ENCODE data around the gene SERINC3. TPM values are rescaled to one million over a fixed set of nuclear protein-coding genes. Genes with fewer than 3 reads are reported as not detected.

Gene SERINC3
- total RNA-seq, 2 donors from 2014 or later, result 85.6 to 100.0 TPM

DNA sequence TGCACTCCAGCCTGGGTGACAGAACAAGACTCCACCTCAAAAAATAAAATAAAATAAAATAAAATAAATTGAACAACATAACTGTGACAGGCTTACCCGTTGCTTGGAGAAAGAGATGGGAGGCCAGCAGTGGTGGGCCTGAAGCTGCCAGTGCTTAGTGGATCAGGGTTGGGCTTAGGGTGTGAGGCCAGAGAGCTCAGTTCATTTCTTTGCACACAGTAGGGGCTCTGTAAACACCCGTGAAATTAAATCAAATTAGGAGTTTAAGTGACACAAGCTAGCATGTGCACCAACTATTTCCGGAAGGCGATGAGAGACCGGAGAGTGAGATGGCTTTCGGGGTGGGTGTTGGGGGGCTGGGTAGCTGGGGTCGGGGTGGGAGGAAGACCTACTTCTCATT, 72.0 kb downstream of the SERINC3 start:
- H3K27ac Mint-ChIP-seq, result no peak overlapping the region
- H3K36me3 Mint-ChIP-seq (ENCODE audit: insufficient read depth in 2 of 2), result no peaks in the 10 kb centered on the region
- H3K4me1 Mint-ChIP-seq (ENCODE audit: low read depth), result no peaks in the 10 kb centered on the region
- no peaks in the 10 kb centered on the region for H3K9me3 Mint-ChIP-seq
- H3K27me3 Mint-ChIP-seq (ENCODE audit: low read depth), result no peaks in the 10 kb centered on the region
- H3K4me3 Mint-ChIP-seq, result no peak overlapping the region
- DNase-seq (no peak), ATAC-seq (replicated peaks in 1 of 2) (no peak)

DNA sequence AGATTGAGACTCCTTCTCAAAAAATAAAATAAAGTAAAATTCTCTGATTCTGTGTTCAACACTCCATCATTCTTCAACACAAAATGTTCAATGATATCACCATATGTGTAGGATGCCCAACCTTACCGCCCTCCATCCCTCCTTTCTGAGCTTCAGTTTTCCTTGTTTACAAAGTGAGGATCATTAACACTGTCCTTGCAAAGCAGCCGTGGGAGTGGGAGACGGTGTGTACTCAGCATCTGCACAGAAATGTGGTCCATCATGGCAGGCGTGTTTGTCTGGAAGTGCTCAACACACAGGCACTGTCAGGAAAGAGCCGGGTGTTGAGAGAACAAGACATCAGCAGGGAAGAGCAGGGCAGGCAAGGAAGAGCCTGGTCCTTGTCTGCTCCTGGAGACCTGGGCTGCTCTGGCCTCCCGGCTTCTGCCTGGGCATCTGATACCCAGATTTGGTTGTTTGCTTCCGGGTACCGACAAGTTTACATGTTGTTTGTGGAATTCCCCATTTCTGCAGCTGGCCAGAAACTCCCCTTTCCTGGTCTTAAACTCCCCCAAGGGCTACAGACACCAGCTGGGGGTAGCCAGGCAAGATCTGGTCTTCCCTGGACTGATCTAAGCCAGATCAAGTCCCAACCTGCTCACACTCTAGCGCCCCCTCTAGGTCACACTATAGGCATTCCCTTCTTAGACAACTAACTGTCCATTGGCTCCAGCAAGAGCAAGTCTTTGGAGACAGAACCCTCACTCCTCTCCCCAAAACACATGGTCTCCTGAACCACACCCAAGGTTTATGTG, 72.9 kb downstream of the SERINC3 start:
- H3K27me3 Mint-ChIP-seq (ENCODE audit: low read depth), result no peaks in the 10 kb centered on the region
- no peaks in the 10 kb centered on the region for H3K9me3 Mint-ChIP-seq
- no peaks in the 10 kb centered on the region for H3K36me3 Mint-ChIP-seq (ENCODE audit: insufficient read depth in 2 of 2)
- ATAC-seq (replicated peaks in 1 of 2) (no peak), DNase-seq (peak; percentile 10 to 23)
- no peaks in the 10 kb centered on the region for H3K4me1 Mint-ChIP-seq (ENCODE audit: low read depth)
- no peak overlapping the region for H3K27ac Mint-ChIP-seq
- H3K4me3 Mint-ChIP-seq, result no peak overlapping the region

DNA sequence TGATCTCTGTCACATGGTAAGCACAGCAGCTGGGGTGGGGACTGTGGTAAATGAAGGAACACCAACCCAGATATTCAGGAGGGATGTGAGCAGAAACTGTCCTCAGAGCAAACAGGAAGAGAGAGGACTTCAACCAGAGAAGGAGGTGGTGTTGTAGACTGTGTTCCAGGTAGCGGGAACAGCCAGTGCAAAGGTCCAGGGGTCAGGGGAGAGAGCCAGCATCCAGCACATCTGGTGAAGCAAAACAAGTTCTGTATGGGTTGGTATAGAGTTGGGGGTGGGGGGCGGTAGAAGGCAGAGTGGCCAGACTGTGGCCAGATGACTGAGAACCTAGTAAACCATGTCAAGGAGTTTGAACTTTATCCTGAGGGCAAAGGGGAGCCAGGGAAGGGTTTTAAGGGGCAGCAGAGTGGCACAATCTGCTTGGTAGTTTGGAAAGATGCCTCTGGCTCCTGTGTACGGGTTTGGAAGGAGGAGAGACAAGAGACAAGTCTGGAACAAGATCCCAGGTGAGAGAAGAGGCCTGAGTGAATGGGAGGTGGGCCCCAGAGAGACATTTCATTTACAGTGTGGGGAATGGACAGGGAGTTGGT, 73.9 kb downstream of the SERINC3 start:
- DNase-seq (no peak), ATAC-seq (replicated peaks in 1 of 2) (no peak)
- Mint-ChIP-seq H3K4me3 (no peak overlapping the region), H3K4me1 (ENCODE audit: low read depth) (no peaks in the 10 kb centered on the region), H3K27me3 (ENCODE audit: low read depth) (peaks cover 5% of the 10 kb centered on the region), H3K27ac (no peak overlapping the region), H3K9me3 (no peaks in the 10 kb centered on the region), H3K36me3 (ENCODE audit: insufficient read depth in 2 of 2) (no peaks in the 10 kb centered on the region)

Other genes starting within 250 kb of the SERINC3 start
- 1 to 10 TPM; 2.9 to 3.1 TPM for gene FITM2, start 210.9 kb downstream of the SERINC3 start, total RNA-seq
- not detected for gene R3HDML, start 185.0 kb downstream of the SERINC3 start, total RNA-seq
- gene HNF4A, start 166.4 kb downstream of the SERINC3 start, total RNA-seq, result not detected
- 10 to 100 TPM; 15.9 to 21.0 TPM for gene TTPAL, start 46.2 kb downstream of the SERINC3 start, total RNA-seq
- 10 to 100 TPM; 10.3 to 13.6 TPM for gene PKIG, start 60.5 kb upstream of the SERINC3 start, total RNA-seq
- 10 to 100 TPM; 26.7 to 43.4 TPM for gene ADA, start 129.6 kb upstream of the SERINC3 start, total RNA-seq
- gene CCN5, start 193.3 kb upstream of the SERINC3 start, total RNA-seq, result not detected
- under 1 TPM; 0.48 to 0.63 TPM for gene KCNK15, start 223.8 kb upstream of the SERINC3 start, total RNA-seq

All from activated T-cell treated with anti-CD3 and anti-CD28 coated beads, Interleukin-2, amount 50 U/mL, for 72 hours (primary cell).